ENCODE data around the gene DNAJC5. TPM values are rescaled to one million over a fixed set of nuclear protein-coding genes. Genes with fewer than 3 reads are reported as not detected.
A peak's percentile ranks its signal among the peaks of the same experiment; 100 is the strongest.
"Not testable (repeated sequence)": the region's sequence is repeated elsewhere in the genome, so short reads cannot be mapped to it uniquely, and the experiment has no call there.

The DNAJC5 gene
- total RNA-seq: 10 to 100 TPM; 43.1 to 51.0 (median 49.9) TPM
- polyA plus RNA-seq: 32.2 TPM
- long read RNA-seq, donor 1, full-length matches to known transcripts: 20 of 175 reads
- long read RNA-seq, donor 1, partial matches to known transcripts: 55 of 175 reads
- long read RNA-seq, donor 1, other reads (novel, unspliced or antisense): 100 of 175 reads
- long read RNA-seq, donor 2, full-length matches to known transcripts: 19 of 96 reads
- long read RNA-seq, donor 2, partial matches to known transcripts: 23 of 96 reads
- long read RNA-seq, donor 2, other reads (novel, unspliced or antisense): 54 of 96 reads
- long read RNA-seq, donor 3, full-length matches to known transcripts: 62 of 392 reads
- long read RNA-seq, donor 3, partial matches to known transcripts: 191 of 392 reads
- long read RNA-seq, donor 3, other reads (novel, unspliced or antisense): 139 of 392 reads
- long read RNA-seq, donor 4, full-length matches to known transcripts: 5 of 69 reads
- long read RNA-seq, donor 4, partial matches to known transcripts: 64 of 69 reads
- long read RNA-seq, donor 4, other reads (novel, unspliced or antisense): 0 of 69 reads

- ATAC-seq (peak; percentile 95), DNase-seq (peak; percentile 97 to 99 (median 99))
- intact Hi-C loops (cut with DNase I): loop anchor here in 1 of 4 donors (10.0 kb wide), 1 partner anchor 80 kb away; the partner anchor contains the start of gene SAMD10
- WGBS: 1% methylated on average over 82 of the region's 82 CpGs
- Histone ChIP-seq H3K4me3 (ENCODE audit: low read length) (peak within 1 kb of the TSS; percentile 99), H3K9me3 (ENCODE audit: control insufficient read depth, low read length) (no peaks in the 10 kb centered on the region), H3K27ac (ENCODE audit: low read length) (peak within 1 kb of the TSS; percentile 75), H3K4me1 (ENCODE audit: control insufficient read depth, insufficient read depth, low read length) (peaks cover 12% of the 10 kb centered on the region), H3K27me3 (ENCODE audit: control insufficient read depth, insufficient read depth) (no peaks in the 10 kb centered on the region)
These were observed at the start of gene DNAJC5 for GRCh38 chr20:63894358-63895201. Gene DNAJC5 (plus strand): TSS chr20:63895126. CDS start chr20:63928346, 33,220 bp downstream.

- intact Hi-C loops (cut with DNase I): no loop called here
- Histone ChIP-seq H3K27me3 (ENCODE audit: control insufficient read depth, insufficient read depth) (no peaks in the 10 kb centered on the region), H3K4me3 (ENCODE audit: low read length) (no peak overlapping the region), H3K27ac (ENCODE audit: low read length) (peak overlapping the region; percentile 83), H3K4me1 (ENCODE audit: control insufficient read depth, insufficient read depth, low read length) (peaks cover 7% of the 10 kb centered on the region), H3K9me3 (ENCODE audit: control insufficient read depth, low read length) (no peaks in the 10 kb centered on the region)
- DNase-seq (peak; percentile 82 to 92 (median 88)), ATAC-seq (peak; percentile 83)
- under 1% methylated on average over 24 of the region's 24 CpGs for WGBS
These were observed 48.7 kb upstream of the DNAJC5 start for GRCh38 chr20:63846128-63846771.

GRCh38 chr20:63846888-63847236 is 48.1 kb upstream of the DNAJC5 start:
- Histone ChIP-seq H3K9me3 (ENCODE audit: control insufficient read depth, low read length) (no peaks in the 10 kb centered on the region), H3K4me1 (ENCODE audit: control insufficient read depth, insufficient read depth, low read length) (peaks cover 7% of the 10 kb centered on the region), H3K27me3 (ENCODE audit: control insufficient read depth, insufficient read depth) (no peaks in the 10 kb centered on the region), H3K4me3 (ENCODE audit: low read length) (no peak overlapping the region), H3K27ac (ENCODE audit: low read length) (peak overlapping the region; percentile 83)
- DNase-seq (no peak), ATAC-seq (no peak)
- intact Hi-C loops (cut with DNase I): no loop called here
- 33% methylated on average over 3 of the region's 3 CpGs for WGBS

GRCh38 chr20:63847237-63848002 is 47.5 kb upstream of the DNAJC5 start:
- DNase-seq: peak; percentile 52 to 74 (median 72)
- Histone ChIP-seq H3K27ac (ENCODE audit: low read length) (peak overlapping the region; percentile 83), H3K4me1 (ENCODE audit: control insufficient read depth, insufficient read depth, low read length) (peaks cover 7% of the 10 kb centered on the region), H3K9me3 (ENCODE audit: control insufficient read depth, low read length) (no peaks in the 10 kb centered on the region), H3K27me3 (ENCODE audit: control insufficient read depth, insufficient read depth) (no peaks in the 10 kb centered on the region), H3K4me3 (ENCODE audit: low read length) (no peak overlapping the region)
- 27% methylated on average over 16 of the region's 16 CpGs for WGBS
- intact Hi-C loops (cut with DNase I): no loop called here
- peak; percentile 32 to 57 for ATAC-seq

- intact Hi-C loops (cut with DNase I): no loop called here
- no peaks in the 10 kb centered on the region for H3K9me3 ChIP-seq (ENCODE audit: control insufficient read depth, low read length)
- 59% methylated on average over 28 of the region's 28 CpGs for WGBS
- DNase-seq: peak; percentile 50 to 79 (median 78)
- ATAC-seq: peak; percentile 31 to 54
- peak overlapping the region; percentile 83 for H3K27ac ChIP-seq (ENCODE audit: low read length)
- H3K27me3 ChIP-seq (ENCODE audit: control insufficient read depth, insufficient read depth): no peaks in the 10 kb centered on the region
- no peak overlapping the region for H3K4me3 ChIP-seq (ENCODE audit: low read length)
- H3K4me1 ChIP-seq (ENCODE audit: control insufficient read depth, insufficient read depth, low read length): peaks cover 7% of the 10 kb centered on the region
These were observed 46.7 kb upstream of the DNAJC5 start for GRCh38 chr20:63848003-63848911.

- Histone ChIP-seq H3K9me3 (ENCODE audit: control insufficient read depth, low read length) (no peaks in the 10 kb centered on the region), H3K4me3 (ENCODE audit: low read length) (no peak overlapping the region), H3K27ac (ENCODE audit: low read length) (no peak overlapping the region), H3K4me1 (ENCODE audit: control insufficient read depth, insufficient read depth, low read length) (peaks cover 12% of the 10 kb centered on the region), H3K27me3 (ENCODE audit: control insufficient read depth, insufficient read depth) (no peaks in the 10 kb centered on the region)
- WGBS: 80% methylated on average over 27 of the region's 27 CpGs
- intact Hi-C loops (cut with DNase I): no loop called here
- ATAC-seq (no peak), DNase-seq (peak in 1 of 3 donors; percentile 10)
These were observed 44.0 kb upstream of the DNAJC5 start for GRCh38 chr20:63850689-63851547.

- 86% methylated on average over 14 of the region's 14 CpGs for WGBS
- peaks cover 10% of the 10 kb centered on the region for H3K4me1 ChIP-seq (ENCODE audit: control insufficient read depth, insufficient read depth, low read length)
- intact Hi-C loops (cut with DNase I): not testable (repeated sequence)
These were observed 43.4 kb upstream of the DNAJC5 start for GRCh38 chr20:63851548-63851943.

GRCh38 chr20:63853733-63854068 is 41.2 kb upstream of the DNAJC5 start:
- H3K27ac ChIP-seq (ENCODE audit: low read length): peak overlapping the region; percentile 27
- H3K9me3 ChIP-seq (ENCODE audit: control insufficient read depth, low read length); ATAC-seq; H3K4me3 ChIP-seq (ENCODE audit: low read length); intact Hi-C loops (cut with DNase I); H3K27me3 ChIP-seq (ENCODE audit: control insufficient read depth, insufficient read depth); H3K4me1 ChIP-seq (ENCODE audit: control insufficient read depth, insufficient read depth, low read length); DNase-seq: not testable (repeated sequence)
- WGBS: 67% methylated on average over 4 of the region's 4 CpGs

More at GRCh38 chr20:63851548-63851943, 43.4 kb upstream of the DNAJC5 start:
- not testable (repeated sequence) for ATAC-seq; H3K27ac ChIP-seq (ENCODE audit: low read length); H3K27me3 ChIP-seq (ENCODE audit: control insufficient read depth, insufficient read depth); DNase-seq; H3K4me3 ChIP-seq (ENCODE audit: low read length); H3K9me3 ChIP-seq (ENCODE audit: control insufficient read depth, low read length)

Measured in right cardiac atrium (tissue), 5 donors.